Neural progenitor cell (in vitro differentiated cells): Measurements from ENCODE around the gene BICD1. TPM values are rescaled to one million over a fixed set of nuclear protein-coding genes. Genes with fewer than 3 reads are reported as not detected.
A peak's percentile ranks its signal among the peaks of the same experiment; 100 is the strongest.

Experiments
- DNase-seq: peaks from one replicate; pipeline ENCODE4 v3.0.0-alpha.2; 2016; ENCODE audit warnings: low spot score
- H2AFZ ChIP-seq: fragments of 200-600 bp; sonication (generic); replicated peaks from 2 replicates; pipeline ENCODE4 v1.6.1; 2016; ENCODE audit warnings: antibody characterized with exemption
- H3F3A ChIP-seq: fragments of 200-600 bp; sonication (generic); 2 replicates; pipeline ENCODE4 v1.6.1; 2016; ENCODE audit warnings: antibody characterized with exemption, low read depth
- H3K27ac ChIP-seq: fragments of 200-600 bp; sonication (generic); 2 replicates; pipeline ENCODE4 v1.5.1; 2016; ENCODE audit warnings: mild to moderate bottlenecking
- H3K27me3 ChIP-seq: fragments of 200-600 bp; sonication (generic); 2 replicates; pipeline ENCODE4 v1.6.1; 2016; ENCODE audit warnings: mild to moderate bottlenecking, moderate library complexity
- H3K36me3 ChIP-seq: fragments of 200-600 bp; sonication (generic); 2 replicates; pipeline ENCODE4 v1.5.1; 2016
- H3K4me1 ChIP-seq: fragments of 200-600 bp; sonication (generic); 2 replicates; pipeline ENCODE4 v1.6.1; 2016; ENCODE audit warnings: mixed run types
- H3K4me2 ChIP-seq: fragments of 200-600 bp; sonication (generic); 2 replicates; pipeline ENCODE4 v1.6.1; 2016
- H3K4me3 ChIP-seq: fragments of 200-600 bp; sonication (generic); 2 replicates; pipeline ENCODE4 v1.5.1; 2016
- H3K79me2 ChIP-seq: fragments of 200-600 bp; sonication (generic); 2 replicates; pipeline ENCODE4 v1.6.1; 2016; ENCODE audit warnings: low read depth
- H3K9ac ChIP-seq: fragments of 200-600 bp; sonication (generic); 2 replicates; pipeline ENCODE4 v1.6.1; 2016
- H3K9me3 ChIP-seq: fragments of 200-600 bp; sonication (generic); 2 replicates; pipeline ENCODE4 v1.5.1; 2016; ENCODE audit warnings: low read depth
- H4K20me1 ChIP-seq: fragments of 200-600 bp; sonication (generic); 2 replicates; pipeline ENCODE4 v1.6.1; 2016; ENCODE audit warnings: low read depth
- H3K27ac Mint-ChIP-seq: 3 replicates; pipeline ENCODE4 v1.8.0; 2021; ENCODE audit warnings: mixed read lengths
- H3K27me3 Mint-ChIP-seq: 2 replicates; pipeline ENCODE4 v1.8.0; 2022; ENCODE audit warnings: low read depth, mild to moderate bottlenecking, inconsistent platforms, moderate library complexity, mixed read lengths; ENCODE audit not compliant: insufficient read depth
- H3K36me3 Mint-ChIP-seq: 3 replicates; pipeline ENCODE4 v1.8.0; 2021; ENCODE audit warnings: mixed read lengths
- H3K4me1 Mint-ChIP-seq: 3 replicates; pipeline ENCODE4 v1.8.0; 2021; ENCODE audit warnings: mixed read lengths
- H3K4me3 Mint-ChIP-seq: 3 replicates; pipeline ENCODE4 v1.8.0; 2021; ENCODE audit warnings: mild to moderate bottlenecking, moderate library complexity, mixed read lengths
- H3K9me3 Mint-ChIP-seq: 3 replicates; pipeline ENCODE4 v1.8.0; 2020; ENCODE audit warnings: mixed read lengths
- CTCF ChIP-seq: fragments of 200-600 bp; sonication (generic); IDR thresholded peaks from 2 replicates; pipeline ENCODE4 v1.5.1; 2017; ENCODE audit warnings: antibody characterized with exemption, mild to moderate bottlenecking
- EZH2 ChIP-seq: fragments of 200-600 bp; sonication (generic); IDR thresholded peaks from 2 replicates; pipeline ENCODE4 v1.6.1; 2017; ENCODE audit warnings: antibody characterized with exemption, mild to moderate bottlenecking, moderate library complexity
- EZH2phosphoT487 ChIP-seq: fragments of 200-600 bp; sonication (generic); IDR thresholded peaks from 2 replicates; pipeline ENCODE4 v1.6.1; 2017; ENCODE audit warnings: antibody characterized with exemption
- total RNA-seq: library from RNA; depleted of rRNA; stranded (reverse); fragments of >200 nt; gene quantifications from 2 replicates; pipeline ENCODE4 v1.2.3, GENCODE V29; 2015; ENCODE audit warnings: low replicate concordance

The BICD1 gene
- total RNA-seq, 1 donor from 2014 or later, result 23.6 TPM

GRCh38 chr12:32365473-32366064 lies 258.9 kb downstream of the BICD1 start:
- no peak overlapping the region for H3K4me3 Mint-ChIP-seq

GRCh38 chr12:32366714-32367113 lies 260.1 kb downstream of the BICD1 start:
- H3K27ac ChIP-seq, result no peak overlapping the region
- no peaks in the 10 kb centered on the region for H3K27me3 ChIP-seq
- H3K27ac Mint-ChIP-seq, result no peak overlapping the region
- no peaks in the 10 kb centered on the region for H3K79me2 ChIP-seq
- no peaks in the 10 kb centered on the region for H3F3A ChIP-seq
- no peak overlapping the region for H3K4me3 Mint-ChIP-seq
- no peak overlapping the region for H3K4me2 ChIP-seq
- no peak for DNase-seq
- no peak overlapping the region for H2AFZ ChIP-seq
- H3K4me1 ChIP-seq, result no peaks in the 10 kb centered on the region
- peaks cover 11% of the 10 kb centered on the region for H3K4me1 Mint-ChIP-seq
- H3K4me3 ChIP-seq, result no peak overlapping the region
- H3K9ac ChIP-seq, result no peak overlapping the region
- H3K9me3 Mint-ChIP-seq, result no peaks in the 10 kb centered on the region
- H4K20me1 ChIP-seq, result no peaks in the 10 kb centered on the region
- H3K9me3 ChIP-seq, result no peaks in the 10 kb centered on the region
- no peaks in the 10 kb centered on the region for H3K36me3 ChIP-seq
- TF ChIP-seq CTCF (no peak), EZH2phosphoT487 (no peak), EZH2 (no peak)
- H3K36me3 Mint-ChIP-seq, result no peaks in the 10 kb centered on the region
- H3K27me3 Mint-ChIP-seq, result peaks cover 2% of the 10 kb centered on the region

More at GRCh38 chr12:32365473-32366064, 258.9 kb downstream of the BICD1 start:
- H3K27me3 Mint-ChIP-seq, result peaks cover 2% of the 10 kb centered on the region
- Histone ChIP-seq H3K4me2 (no peak overlapping the region), H3K9ac (no peak overlapping the region), H3F3A (no peaks in the 10 kb centered on the region), H3K9me3 (no peaks in the 10 kb centered on the region), H2AFZ (no peak overlapping the region), H3K4me3 (no peak overlapping the region), H3K4me1 (no peaks in the 10 kb centered on the region), H3K27me3 (no peaks in the 10 kb centered on the region), H3K27ac (no peak overlapping the region), H3K36me3 (no peaks in the 10 kb centered on the region), H3K79me2 (no peaks in the 10 kb centered on the region), H4K20me1 (no peaks in the 10 kb centered on the region)
- H3K27ac Mint-ChIP-seq, result no peak overlapping the region
- H3K4me1 Mint-ChIP-seq, result peaks cover 13% of the 10 kb centered on the region
- TF ChIP-seq CTCF (peak; percentile 95), EZH2 (no peak)
- H3K9me3 Mint-ChIP-seq, result no peaks in the 10 kb centered on the region
- peaks cover 6% of the 10 kb centered on the region for H3K36me3 Mint-ChIP-seq
- peak; percentile 76 for DNase-seq

GRCh38 chr12:32367381-32367780 lies 260.7 kb downstream of the BICD1 start:
- no peaks in the 10 kb centered on the region for H3F3A ChIP-seq
- DNase-seq, result no peak
- H3K4me1 ChIP-seq, result no peaks in the 10 kb centered on the region
- Mint-ChIP-seq H3K4me3 (no peak overlapping the region), H3K9me3 (no peaks in the 10 kb centered on the region), H3K36me3 (no peaks in the 10 kb centered on the region), H3K27me3 (peaks cover 2% of the 10 kb centered on the region), H3K4me1 (peaks cover 10% of the 10 kb centered on the region), H3K27ac (peak overlapping the region; percentile 64)
- no peaks in the 10 kb centered on the region for H4K20me1 ChIP-seq
- H3K27ac ChIP-seq, result peak overlapping the region; percentile 40
- H3K36me3 ChIP-seq, result no peaks in the 10 kb centered on the region
- no peaks in the 10 kb centered on the region for H3K79me2 ChIP-seq
- no peak overlapping the region for H3K9ac ChIP-seq
- TF ChIP-seq CTCF (no peak), EZH2 (no peak), EZH2phosphoT487 (no peak)
- H2AFZ ChIP-seq, result no peak overlapping the region
- H3K9me3 ChIP-seq, result no peaks in the 10 kb centered on the region
- H3K4me2 ChIP-seq, result peak overlapping the region; percentile 27
- no peaks in the 10 kb centered on the region for H3K27me3 ChIP-seq
- H3K4me3 ChIP-seq, result no peak overlapping the region
